NT2/D1 (cell line): Measurements from ENCODE around the gene FOXE1.

Source experiments
- YY1 ChIP-seq: IDR thresholded peaks from 2 replicates; pipeline ENCODE4 v1.6.1; 2011; ENCODE audit not compliant: insufficient read length, insufficient read depth
- ZNF274 ChIP-seq: IDR thresholded peaks from 2 replicates; pipeline ENCODE4 v1.6.1; 2011; ENCODE audit warnings: mild to moderate bottlenecking, low read depth, low read length

DNA sequence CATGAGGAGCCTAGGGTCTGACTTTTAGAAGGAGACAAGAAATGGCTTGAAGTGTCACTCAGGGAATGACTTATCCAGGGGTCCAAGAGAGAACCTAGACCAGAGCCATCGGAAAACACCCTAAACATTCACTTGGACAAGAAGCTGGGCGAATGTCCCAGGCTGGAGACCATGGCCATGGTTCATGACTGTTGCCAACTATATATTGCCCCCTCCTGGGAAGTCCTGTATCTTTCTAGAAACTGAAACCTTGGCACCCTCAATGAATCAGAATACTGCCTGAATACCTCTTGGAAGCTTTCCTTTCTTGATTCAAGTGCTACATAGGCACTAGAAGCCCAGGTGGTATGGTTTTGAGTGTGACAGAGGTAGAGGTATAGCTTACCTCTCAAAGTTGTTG lies 39.4 kb downstream of the FOXE1 start:
- TF ChIP-seq ZNF274 (no peak), YY1 (no peak)
